IPS-18a (cell line): ENCODE data around the gene PRPF38A.

Experiments used
- H3K27ac ChIP-seq: one replicate; pipeline ENCODE4 v1.5.1; 2013; ENCODE audit warnings: low read length
- H3K27me3 ChIP-seq: one replicate; pipeline ENCODE4 v1.6.1; 2013; ENCODE audit warnings: mild to moderate bottlenecking, low read length; ENCODE audit not compliant: control insufficient read depth, insufficient read depth
- H3K36me3 ChIP-seq: one replicate; pipeline ENCODE4 v1.6.1; 2013; ENCODE audit warnings: low read depth, low read length; ENCODE audit not compliant: control insufficient read depth
- H3K4me1 ChIP-seq: one replicate; pipeline ENCODE4 v1.6.1; 2013; ENCODE audit warnings: low read depth, low read length; ENCODE audit not compliant: control insufficient read depth
- H3K4me3 ChIP-seq: one replicate; pipeline ENCODE4 v1.5.1; 2013; ENCODE audit warnings: low read length
- H3K9ac ChIP-seq: one replicate; pipeline ENCODE4 v1.6.1; 2013; ENCODE audit warnings: mild to moderate bottlenecking, low read length, moderate library complexity
- H3K9me3 ChIP-seq: one replicate; pipeline ENCODE4 v1.6.1; 2013; ENCODE audit warnings: low read depth, low read length; ENCODE audit not compliant: control insufficient read depth

The PRPF38A gene, protein sequence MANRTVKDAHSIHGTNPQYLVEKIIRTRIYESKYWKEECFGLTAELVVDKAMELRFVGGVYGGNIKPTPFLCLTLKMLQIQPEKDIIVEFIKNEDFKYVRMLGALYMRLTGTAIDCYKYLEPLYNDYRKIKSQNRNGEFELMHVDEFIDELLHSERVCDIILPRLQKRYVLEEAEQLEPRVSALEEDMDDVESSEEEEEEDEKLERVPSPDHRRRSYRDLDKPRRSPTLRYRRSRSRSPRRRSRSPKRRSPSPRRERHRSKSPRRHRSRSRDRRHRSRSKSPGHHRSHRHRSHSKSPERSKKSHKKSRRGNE

DNA sequence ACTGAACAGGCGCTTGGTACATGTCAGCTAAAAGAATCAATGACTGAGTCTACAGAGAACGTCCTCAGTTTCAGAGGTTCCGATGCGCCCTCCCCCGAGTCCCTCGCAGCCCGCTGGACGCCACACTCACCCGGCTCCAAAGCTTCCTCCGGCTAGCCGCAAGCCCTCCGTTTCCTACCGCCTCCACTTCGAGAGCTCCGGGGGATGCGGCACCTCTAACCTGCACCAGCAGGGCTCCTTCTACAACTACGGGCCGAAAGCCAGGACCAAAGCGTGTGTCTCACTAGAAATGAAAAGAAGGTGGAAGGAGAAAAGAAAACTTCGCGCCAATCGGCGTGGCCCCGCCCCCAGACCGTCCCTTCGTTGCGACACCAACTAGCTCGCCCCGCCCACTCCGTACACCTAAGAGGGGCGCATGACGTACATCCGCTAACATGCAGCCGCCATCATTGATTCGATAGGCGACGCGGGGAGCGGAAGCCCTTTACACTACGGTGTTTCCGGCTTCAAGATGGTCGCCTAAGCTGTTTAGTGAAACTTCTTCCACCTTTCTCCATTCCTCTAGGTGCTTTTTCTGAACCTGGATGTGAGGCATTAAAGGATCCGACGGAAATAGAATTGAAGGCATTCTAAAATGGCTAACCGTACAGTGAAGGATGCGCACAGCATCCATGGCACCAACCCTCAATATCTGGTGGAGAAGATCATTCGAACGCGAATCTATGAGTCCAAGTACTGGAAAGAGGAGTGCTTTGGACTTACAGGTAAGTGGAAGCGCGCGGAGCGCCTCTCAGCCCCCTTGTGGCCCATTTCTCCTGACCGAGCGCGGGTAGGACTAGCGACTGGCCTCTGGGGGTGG is at the start of gene PRPF38A, which contains the start of gene ORC1:
Gene PRPF38A (plus strand): TSS at position 487 of the 859 bp plus-strand sequence. CDS start 148 bp downstream, at position 635.
Gene ORC1 (minus strand): TSS at position 308 of the 859 bp plus-strand sequence. CDS start 2,200 bp downstream, outside the sequence.
- H3K9ac ChIP-seq: peak within 1 kb of the TSS; percentile 98

DNA sequence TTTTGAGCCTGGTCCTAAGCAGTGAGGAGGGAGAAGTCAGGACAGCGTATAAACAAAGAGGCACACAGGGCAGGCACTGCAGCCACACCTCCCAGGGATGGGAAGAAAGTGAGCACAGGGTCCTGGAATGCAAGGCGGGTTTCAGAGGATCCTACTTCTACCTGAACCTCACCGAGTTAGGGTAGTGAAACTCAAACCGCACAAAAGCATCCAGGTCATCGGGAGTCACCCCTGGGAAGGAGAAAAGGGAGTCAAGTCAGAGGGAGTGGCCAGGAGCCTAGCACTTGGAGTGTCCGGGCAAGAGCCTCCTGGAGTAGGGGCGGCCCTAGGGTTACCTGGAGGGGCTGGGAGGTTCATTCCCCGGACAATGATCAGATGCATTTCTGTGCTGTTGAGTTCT is 49.0 kb upstream of the PRPF38A start:
- Histone ChIP-seq H3K4me1 (peaks cover 16% of the 10 kb centered on the region), H3K27ac (no peak overlapping the region), H3K36me3 (peaks cover 78% of the 10 kb centered on the region), H3K9ac (no peak overlapping the region), H3K4me3 (no peak overlapping the region), H3K9me3 (no peaks in the 10 kb centered on the region), H3K27me3 (no peaks in the 10 kb centered on the region)

More for the DNA sequence above, at the start of gene PRPF38A, which contains the start of gene ORC1:
- H3K4me3 ChIP-seq: peak within 1 kb of the TSS; percentile 96
- peaks cover 9% of the 10 kb centered on the region for H3K4me1 ChIP-seq
- H3K36me3 ChIP-seq: peaks cover 50% of the 10 kb centered on the region
- H3K27me3 ChIP-seq: no peaks in the 10 kb centered on the region
- H3K9me3 ChIP-seq: no peaks in the 10 kb centered on the region
- peak within 1 kb of the TSS; percentile 95 for H3K27ac ChIP-seq

DNA sequence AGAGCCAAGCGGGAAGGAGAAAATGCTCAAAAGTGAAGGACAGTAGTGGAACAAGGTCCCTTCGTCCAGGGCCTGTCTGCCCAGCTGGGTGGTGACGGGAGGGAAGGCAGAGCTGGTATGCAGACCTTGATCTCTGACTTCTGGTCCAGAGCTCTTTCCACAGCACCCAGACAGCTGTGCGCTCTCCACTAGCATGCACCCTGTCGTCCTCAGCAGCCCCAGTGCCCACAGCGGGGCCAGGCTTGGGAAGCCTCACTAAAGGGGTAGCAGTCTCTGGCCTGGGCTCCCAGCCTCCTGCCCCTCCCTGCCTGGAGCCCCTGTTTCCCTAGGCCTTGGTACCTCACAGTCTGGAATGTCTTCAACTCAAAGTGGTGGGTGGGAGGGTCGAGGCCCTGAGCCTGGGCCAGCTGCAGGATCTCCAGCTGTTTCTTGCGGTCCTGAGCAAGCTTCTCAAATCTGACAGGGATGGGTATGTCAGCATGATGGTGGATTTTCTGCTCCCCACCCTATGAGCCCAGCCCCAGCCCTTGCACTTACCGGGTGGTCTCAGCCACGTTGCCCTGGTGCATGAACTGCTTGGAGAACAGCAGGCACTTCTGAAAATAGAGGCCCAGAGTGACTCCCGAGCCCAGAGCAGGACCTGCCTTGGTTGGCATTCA is 48.4 kb upstream of the PRPF38A start:
- H3K27me3 ChIP-seq: no peaks in the 10 kb centered on the region
- no peaks in the 10 kb centered on the region for H3K9me3 ChIP-seq
- peaks cover 11% of the 10 kb centered on the region for H3K4me1 ChIP-seq
- peaks cover 83% of the 10 kb centered on the region for H3K36me3 ChIP-seq
- no peak overlapping the region for H3K4me3 ChIP-seq
- H3K27ac ChIP-seq: no peak overlapping the region
- H3K9ac ChIP-seq: no peak overlapping the region

DNA sequence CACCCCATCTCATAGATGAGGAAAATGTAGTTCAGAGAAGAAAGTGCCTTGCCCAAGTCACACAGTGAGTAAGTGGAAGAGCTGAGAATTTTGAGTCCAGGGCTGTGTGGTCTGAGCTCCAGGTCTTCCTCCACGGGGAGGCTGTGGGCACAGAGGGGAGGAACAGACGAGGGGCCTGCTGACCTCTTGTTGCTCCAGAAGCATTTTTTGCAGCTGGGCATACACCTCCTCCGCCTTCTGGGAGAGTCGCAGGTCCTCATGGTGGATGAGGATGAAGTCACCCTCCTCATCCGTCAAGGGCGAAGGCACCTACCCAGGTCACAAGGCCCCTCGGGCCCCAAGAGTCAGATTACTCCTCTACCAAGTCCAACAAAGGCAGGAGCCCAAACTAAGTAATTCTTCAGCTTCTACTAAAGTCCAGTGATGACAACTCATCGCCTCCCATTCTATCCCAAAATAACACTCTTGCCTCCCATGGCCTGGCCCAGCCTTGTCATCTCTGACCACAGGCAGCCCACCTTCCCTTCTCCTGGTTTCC is 47.5 kb upstream of the PRPF38A start:
- Histone ChIP-seq H3K27me3 (no peaks in the 10 kb centered on the region), H3K9ac (no peak overlapping the region), H3K4me3 (no peak overlapping the region), H3K9me3 (no peaks in the 10 kb centered on the region), H3K4me1 (peaks cover 3% of the 10 kb centered on the region), H3K27ac (no peak overlapping the region), H3K36me3 (peaks cover 92% of the 10 kb centered on the region)

DNA sequence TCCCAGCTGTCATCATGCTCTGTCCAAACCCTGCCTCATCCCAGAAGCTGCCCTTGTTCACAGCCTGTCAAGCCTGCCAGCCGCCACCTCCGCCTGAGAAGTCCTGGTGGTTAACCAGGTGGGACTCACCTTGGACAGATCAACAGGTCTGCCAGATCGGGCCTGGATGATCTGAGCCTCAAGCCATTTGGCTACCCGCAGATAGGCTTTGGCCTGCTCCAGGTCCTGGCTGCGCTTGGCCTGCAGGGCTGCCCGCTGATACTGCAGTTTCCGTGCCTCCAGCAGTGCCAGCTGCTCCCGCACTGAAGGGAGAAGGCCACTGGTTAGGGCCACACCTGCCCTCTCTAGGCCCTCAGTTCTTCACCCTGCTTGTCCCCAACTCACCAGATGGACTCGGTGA is 47.0 kb upstream of the PRPF38A start:
- Histone ChIP-seq H3K9ac (no peak overlapping the region), H3K27me3 (no peaks in the 10 kb centered on the region), H3K36me3 (peaks cover 97% of the 10 kb centered on the region), H3K4me3 (no peak overlapping the region), H3K4me1 (no peaks in the 10 kb centered on the region), H3K27ac (no peak overlapping the region), H3K9me3 (no peaks in the 10 kb centered on the region)

DNA sequence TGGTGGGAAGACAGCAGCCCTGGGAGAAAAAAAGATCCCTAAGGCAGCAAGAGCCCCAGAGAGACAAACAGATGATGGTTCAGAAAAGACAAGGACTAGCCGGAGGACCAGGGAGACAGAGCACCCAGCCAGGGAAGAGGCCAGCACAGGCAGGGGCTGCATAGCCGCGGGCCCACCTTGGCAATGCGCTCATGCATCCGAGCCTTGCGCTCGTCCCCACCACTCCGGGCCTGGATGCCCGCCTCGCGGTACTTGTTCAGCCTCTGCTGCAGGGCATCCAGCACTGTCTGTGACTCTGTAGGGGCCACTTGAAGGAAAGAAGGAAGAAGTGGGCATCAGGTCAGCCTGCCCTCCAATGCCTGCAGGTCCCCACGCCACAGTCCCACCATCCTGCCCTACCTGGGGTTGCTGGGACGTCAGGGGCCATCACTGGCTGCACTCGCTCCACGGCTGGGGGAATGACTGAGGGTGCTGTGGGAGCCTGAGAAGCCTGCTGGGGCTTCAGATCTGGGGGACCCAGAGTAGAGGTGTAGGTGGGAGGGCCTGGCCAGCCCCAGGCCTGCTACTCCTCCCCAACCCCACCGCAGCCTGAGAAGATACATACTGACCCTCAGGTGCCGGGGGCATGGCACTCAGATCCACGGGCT is 45.4 kb upstream of the PRPF38A start:
- Histone ChIP-seq H3K9me3 (no peaks in the 10 kb centered on the region), H3K36me3 (peaks cover 83% of the 10 kb centered on the region), H3K4me1 (no peaks in the 10 kb centered on the region), H3K4me3 (no peak overlapping the region), H3K27ac (no peak overlapping the region), H3K27me3 (no peaks in the 10 kb centered on the region), H3K9ac (no peak overlapping the region)

DNA sequence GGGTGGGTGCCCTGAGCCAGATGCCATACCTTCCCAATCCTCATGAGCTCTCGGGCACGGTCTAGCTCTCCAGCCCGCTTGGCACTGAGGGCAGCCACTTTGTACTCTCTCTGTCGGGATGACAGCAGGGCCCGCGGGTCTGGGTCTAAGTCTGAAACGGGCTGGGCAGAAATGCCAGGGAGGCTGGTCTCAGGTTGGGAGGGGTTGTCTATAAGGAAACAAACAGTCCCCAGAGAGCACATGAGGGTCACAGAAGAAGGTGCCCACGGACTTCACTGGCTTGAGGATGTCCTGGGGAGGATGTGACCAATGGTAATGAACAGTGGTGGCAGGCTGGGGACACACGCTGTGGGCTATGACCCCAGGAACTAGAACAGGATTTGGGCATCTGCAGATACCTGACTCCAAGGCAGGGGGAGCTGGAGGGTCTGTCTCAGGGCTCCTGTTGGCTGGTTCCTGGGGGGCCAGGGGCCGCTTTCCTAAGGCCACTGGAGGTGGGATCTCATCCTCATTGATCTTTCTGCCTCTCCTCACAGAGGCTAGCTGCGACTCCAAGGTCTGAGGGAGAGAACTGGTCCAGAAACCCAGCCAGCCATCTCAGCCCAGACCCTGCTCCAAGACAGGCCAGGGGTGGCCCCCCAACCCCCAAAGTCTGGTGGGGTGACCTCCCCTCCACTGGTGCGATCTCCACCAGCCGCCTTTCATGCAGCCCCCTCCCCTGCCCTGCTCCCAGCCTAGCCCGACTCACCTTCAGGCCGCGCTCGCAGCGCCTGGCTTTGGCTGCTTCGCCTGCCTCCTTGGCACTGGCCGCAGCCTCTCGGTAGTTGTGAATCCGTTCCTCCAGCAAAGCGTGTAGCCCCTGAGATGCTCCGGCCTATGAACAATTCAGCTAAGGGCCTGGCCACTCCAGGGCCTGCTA is 44.5 kb upstream of the PRPF38A start:
- Histone ChIP-seq H3K9ac (no peak overlapping the region), H3K27me3 (no peaks in the 10 kb centered on the region), H3K4me3 (no peak overlapping the region), H3K4me1 (peaks cover 4% of the 10 kb centered on the region), H3K27ac (no peak overlapping the region), H3K9me3 (no peaks in the 10 kb centered on the region), H3K36me3 (peaks cover 74% of the 10 kb centered on the region)

DNA sequence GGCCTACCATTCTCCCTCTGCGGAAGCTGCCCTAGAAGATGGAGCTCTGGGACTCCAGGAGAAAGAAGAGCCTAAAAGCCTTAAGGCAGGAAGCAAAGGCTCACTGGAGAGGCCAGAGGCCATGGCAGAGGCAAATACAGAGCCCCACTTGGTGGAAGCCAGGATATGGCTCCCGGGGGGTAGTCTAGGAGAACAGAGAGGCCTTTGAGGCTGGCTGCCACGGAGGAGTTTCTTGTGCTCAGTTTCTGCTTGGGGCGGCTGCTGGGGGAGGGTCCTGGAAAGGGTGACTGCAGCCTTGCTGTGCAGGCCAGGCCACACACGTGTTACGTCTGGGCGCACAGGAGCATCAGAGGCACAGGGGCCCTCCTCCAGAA is 43.8 kb upstream of the PRPF38A start:
- peaks cover 68% of the 10 kb centered on the region for H3K36me3 ChIP-seq
- no peak overlapping the region for H3K27ac ChIP-seq
- no peaks in the 10 kb centered on the region for H3K27me3 ChIP-seq
- no peaks in the 10 kb centered on the region for H3K9me3 ChIP-seq
- peaks cover 5% of the 10 kb centered on the region for H3K4me1 ChIP-seq
- H3K4me3 ChIP-seq: no peak overlapping the region
- no peak overlapping the region for H3K9ac ChIP-seq

DNA sequence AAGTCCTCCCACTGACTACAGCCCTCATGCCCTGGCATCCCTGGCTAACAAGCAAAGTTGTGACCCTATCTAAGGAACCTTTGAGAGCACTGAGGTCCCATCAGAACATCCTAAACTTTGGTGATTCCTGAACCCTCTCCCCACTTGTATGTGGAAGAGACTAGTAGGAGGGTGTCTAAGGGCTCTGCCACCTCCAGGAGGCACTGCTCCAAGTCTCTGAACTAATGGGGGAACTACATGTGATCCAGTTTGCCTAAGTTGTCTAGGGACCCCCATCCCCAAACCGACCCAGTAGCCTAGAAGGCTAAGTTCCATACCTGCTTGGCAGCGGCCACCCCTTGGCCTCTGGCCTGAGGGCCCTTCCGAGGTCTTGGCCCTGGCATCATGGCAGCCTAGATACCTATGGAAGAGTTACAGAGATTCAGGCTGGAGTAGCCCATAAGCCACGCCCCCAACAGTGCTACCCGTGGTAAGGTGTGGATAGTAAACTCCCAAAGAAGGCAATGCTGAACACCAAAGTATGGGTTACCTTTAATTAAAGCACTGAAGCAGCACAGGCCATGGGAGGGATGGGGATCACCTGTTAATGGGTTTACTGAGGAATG is 40.1 kb upstream of the PRPF38A start:
- Histone ChIP-seq H3K9ac (no peak overlapping the region), H3K27me3 (no peaks in the 10 kb centered on the region), H3K36me3 (peaks cover 31% of the 10 kb centered on the region), H3K9me3 (no peaks in the 10 kb centered on the region), H3K4me3 (peak overlapping the region; percentile 95), H3K27ac (no peak overlapping the region), H3K4me1 (peaks cover 5% of the 10 kb centered on the region)
